K562 (cell line): Measurements from ENCODE around the gene FBLN2. TPM values are rescaled to one million over a fixed set of nuclear protein-coding genes. Genes with fewer than 3 reads are reported as not detected.

ENCODE experiments used
- ATAC-seq: fragments of 200-7000 bp; cut with Tn5 transposase; 3 replicates; pipeline ENCODE4 v1.9.1; 2020; ENCODE audit warnings: moderate library complexity
- BruUV-seq: library from RNA; stranded (reverse); fragments of 400-500 nt; replicated peaks from 2 replicates; lab custom pipeline; 2021; lab: Mats Ljungman, UMichigan
- CTCF ChIA-PET: fragments of 300-600 bp; formaldehyde crosslinking; extraction: SDS; loops from one replicate; lab custom pipeline; 2021; ENCODE audit warnings: low intra/inter-chr PET ratio; lab: Yijun Ruan, JAX
- POLR2A ChIA-PET: fragments of 300-600, 350-650 bp; sonication (Branson Sonifier 250); formaldehyde crosslinking; extraction: SDS; loops from one replicate; lab custom pipeline; 2021; ENCODE audit warnings: antibody characterized with exemption, inconsistent platforms; lab: Yijun Ruan, JAX
- DNase-seq, 4 experiments: peaks; one replicate each; pipeline versions ENCODE4 v3.0.0 to v3.0.0-alpha.2; 2011 to 2018; ENCODE audit warnings: low spot score in 3 of 4, mixed read lengths in 3 of 4; ENCODE audit errors: extremely low read depth in 1 of 4
- FAIRE-seq: peaks from 2 replicates; lab custom pipeline; 2011; peaks lifted over from hg19 to GRCh38; lab: Jason Lieb, UNC
- H2AFZ ChIP-seq: 2 replicates; pipeline ENCODE4 v1.6.0; 2011; ENCODE audit warnings: low read depth, low read length, control low read depth, inconsistent platforms
- H3K27ac ChIP-seq: fragments of 200-600 bp; 3 replicates; pipeline ENCODE4 v1.8.0; 2011; ENCODE audit warnings: low read depth, mild to moderate bottlenecking, control low read depth, inconsistent platforms, low read length, moderate library complexity, mixed read lengths; ENCODE audit errors: extremely low read depth
- H3K27me3 ChIP-seq, 2 experiments: fragments of 300-600 bp in 1 of 2; 2 replicates in 1 of 2; 3 replicates in 1 of 2; pipeline versions ENCODE4 v1.6.0 to v1.8.0; 2011; ENCODE audit warnings: inconsistent platforms in 2 of 2, low read length in 2 of 2, mild to moderate bottlenecking in 1 of 2, mixed read lengths in 1 of 2, moderate library complexity in 1 of 2; ENCODE audit not compliant: control insufficient read depth in 2 of 2, insufficient read depth in 2 of 2
- H3K36me3 ChIP-seq: fragments of 300-600 bp; 3 replicates; pipeline ENCODE4 v1.8.0; 2011; ENCODE audit warnings: mild to moderate bottlenecking, low read length, inconsistent platforms; ENCODE audit not compliant: control insufficient read depth, insufficient read depth
- H3K4me1 ChIP-seq, 2 experiments: fragments of 200-600 bp in 1 of 2; replicated peaks in 1 of 2; 2 replicates in 1 of 2; 3 replicates in 1 of 2; pipeline versions ENCODE4 v1.5.1 to v1.8.0; 2011; ENCODE audit warnings: inconsistent platforms in 2 of 2, low read length in 2 of 2, mild to moderate bottlenecking in 1 of 2, mixed read lengths in 1 of 2, moderate library complexity in 1 of 2; ENCODE audit not compliant: control insufficient read depth in 2 of 2, insufficient read depth in 2 of 2
- H3K4me2 ChIP-seq: 2 replicates; pipeline ENCODE4 v1.6.1; 2011; ENCODE audit warnings: low read length, control low read depth, inconsistent platforms, mixed read lengths; ENCODE audit not compliant: insufficient read depth
- H3K4me3 ChIP-seq: fragments of 200-600 bp; sonication (generic), shearing (Covaris generic); 2 replicates; pipeline ENCODE4 v1.5.1; 2016; ENCODE audit warnings: control low read depth, inconsistent platforms
- H3K79me2 ChIP-seq: fragments of 200-600 bp; 3 replicates; pipeline ENCODE4 v1.8.0; 2011; ENCODE audit warnings: low read length, inconsistent platforms; ENCODE audit not compliant: control insufficient read depth, insufficient read depth
- H3K9ac ChIP-seq, 2 experiments: 2 replicates each; pipeline versions ENCODE4 v1.6.0 to v1.6.1; 2011; ENCODE audit warnings: low read depth in 2 of 2, low read length in 2 of 2, control low read depth in 1 of 2, inconsistent platforms in 1 of 2, mild to moderate bottlenecking in 1 of 2, mixed read lengths in 1 of 2; ENCODE audit not compliant: insufficient read depth in 1 of 2
- H3K9me1 ChIP-seq: one replicate; pipeline ENCODE4 v1.6.0; 2011; ENCODE audit warnings: inconsistent platforms, mild to moderate bottlenecking, low read length, moderate library complexity; ENCODE audit not compliant: control insufficient read depth, insufficient read depth
- H3K9me3 ChIP-seq: replicated peaks from 2 replicates; pipeline ENCODE4 v1.5.1; 2011; ENCODE audit warnings: low read depth, low read length, inconsistent platforms; ENCODE audit not compliant: control insufficient read depth, insufficient read depth
- H4K20me1 ChIP-seq: replicated peaks from 2 replicates; pipeline ENCODE4 v1.6.1; 2011; ENCODE audit warnings: low read length, inconsistent platforms, mixed read lengths; ENCODE audit not compliant: control insufficient read depth, insufficient read depth
- ATF1 ChIP-seq, 2 experiments: fragments of 450-650 bp in 1 of 2; IDR thresholded peaks; 2 replicates each; pipeline ENCODE4 v1.6.1; 2016; ENCODE audit warnings: missing compliant biosample characterization in 1 of 2, missing genetic modification characterization in 1 of 2
- CHD1 ChIP-seq: fragments of 200-600 bp; sonication (generic); IDR thresholded peaks from one replicate; pipeline ENCODE4 v1.6.1; 2012; ENCODE audit warnings: mild to moderate bottlenecking, moderate library complexity, low read length, inconsistent platforms
- CREM ChIP-seq: IDR thresholded peaks from 2 replicates; pipeline ENCODE4 v1.6.1; 2014; ENCODE audit warnings: antibody characterized with exemption, low read depth
- GABPA ChIP-seq: fragments of 200-800 bp; sonication (Bioruptor generic); conservative IDR thresholded peaks from 2 replicates; pipeline ENCODE4 v1.6.1; 2016; ENCODE audit warnings: low read depth, missing genetic modification characterization, missing compliant biosample characterization
- MECOM ChIP-seq: fragments of 250-450 bp; sonication (Bioruptor Pico); IDR thresholded peaks from 2 replicates; pipeline ENCODE4 v1.8.0; 2022; ENCODE audit warnings: inconsistent platforms
- NRF1 ChIP-seq, 2 experiments: fragments of 450-650 bp; IDR thresholded peaks in 1 of 2; conservative IDR thresholded peaks in 1 of 2; 2 replicates each; pipeline ENCODE4 v1.6.1; 2014; ENCODE audit warnings: mild to moderate bottlenecking in 2 of 2
- TOE1 ChIP-seq, 2 experiments: fragments of 450-650 bp in 1 of 2; sonication (generic) in 1 of 2; formaldehyde crosslinking in 1 of 2; IDR thresholded peaks; 2 replicates each; pipeline versions ENCODE4 v1.7.1 to v1.8.0; 2016 to 2022; ENCODE audit warnings: borderline replicate concordance in 2 of 2, mild to moderate bottlenecking in 2 of 2, antibody characterized with exemption in 1 of 2, inconsistent platforms in 1 of 2, low read depth in 1 of 2, missing genetic modification reagents in 1 of 2, moderate library complexity in 1 of 2
- ZBTB8A ChIP-seq: fragments of 450-650 bp; IDR thresholded peaks from 2 replicates; pipeline ENCODE4 v1.6.1; 2018; ENCODE audit warnings: mild to moderate bottlenecking, moderate library complexity; ENCODE audit not compliant: partially characterized antibody
- WGBS: fragments of 100-300 bp; shearing (Covaris generic); methylation state at CpG from one replicate; pipeline ENCODE4 v1.1.6; 2016; ENCODE audit warnings: low coverage, mixed read lengths; ENCODE audit not compliant: insufficient coverage; ENCODE audit errors: missing lambda C conversion rate; 5-methylcytosine and 5-hydroxymethylcytosine counted together
- in situ Hi-C: fragments of 300-500 bp; cut with MboI; formaldehyde crosslinking; loops from 4 replicates; pipeline ENCODE4 v1.15.0; 2018; ENCODE audit warnings: inconsistent platforms, mixed read lengths
- intact Hi-C: fragments of 100-400 bp; cut with micrococcal nuclease; formaldehyde crosslinking; loops from 2 replicates; pipeline ENCODE4 v1.14.2; 2022
- polyA plus RNA-seq, 8 experiments: library from polyadenylated mRNA; depleted of rRNA in 4 of 8; stranded (reverse) in 5 of 8; unstranded in 3 of 8; fragments of >200 nt; fragmentation: Nextera tagmentation in 2 of 8; fragmentation: Illumina TruSeq in 1 of 8; extraction: Ambion mirVana in 2 of 8; extraction: Trizol in 1 of 8; gene quantifications; 2 replicates each; pipeline versions ENCODE4 v1.2.1 to v1.2.3, GENCODE V29; 2011 to 2014; ENCODE audit warnings: inconsistent platforms in 1 of 8, missing spikeins in 1 of 8
- total RNA-seq, 7 experiments: library from RNA; depleted of rRNA in 6 of 7; stranded (reverse); fragments of >200 nt in 6 of 7; fragmentation: Illumina TruSeq in 2 of 7; extraction: Trizol in 2 of 7; gene quantifications; 2 replicates each; pipeline versions ENCODE4 v1.2.1 to v1.2.3, GENCODE V29; 2011 to 2021; ENCODE audit warnings: low replicate concordance in 1 of 7
- TF ChIP-seq, protein P1 (sequence below): sonication (generic); formaldehyde crosslinking; IDR thresholded peaks from 2 replicates; pipeline ENCODE4 v1.8.1; 2022; ENCODE audit warnings: missing genetic modification reagents
- TF ChIP-seq, protein P2 (sequence below), 2 experiments: IDR thresholded peaks; 2 replicates each; pipeline ENCODE4 v1.6.1; 2012; ENCODE audit warnings: improper control_type of control experiment in 2 of 2, low read depth in 2 of 2, low read length in 2 of 2, borderline replicate concordance in 1 of 2

FBLN2 gene
- total and polyA plus RNA-seq, 9 of the 15 experiments (the other 6 are each of a cell fraction or from before 2014, with no cell fraction given): 0.03 to 0.10 (median 0.04) TPM; not detected in 6

DNA sequence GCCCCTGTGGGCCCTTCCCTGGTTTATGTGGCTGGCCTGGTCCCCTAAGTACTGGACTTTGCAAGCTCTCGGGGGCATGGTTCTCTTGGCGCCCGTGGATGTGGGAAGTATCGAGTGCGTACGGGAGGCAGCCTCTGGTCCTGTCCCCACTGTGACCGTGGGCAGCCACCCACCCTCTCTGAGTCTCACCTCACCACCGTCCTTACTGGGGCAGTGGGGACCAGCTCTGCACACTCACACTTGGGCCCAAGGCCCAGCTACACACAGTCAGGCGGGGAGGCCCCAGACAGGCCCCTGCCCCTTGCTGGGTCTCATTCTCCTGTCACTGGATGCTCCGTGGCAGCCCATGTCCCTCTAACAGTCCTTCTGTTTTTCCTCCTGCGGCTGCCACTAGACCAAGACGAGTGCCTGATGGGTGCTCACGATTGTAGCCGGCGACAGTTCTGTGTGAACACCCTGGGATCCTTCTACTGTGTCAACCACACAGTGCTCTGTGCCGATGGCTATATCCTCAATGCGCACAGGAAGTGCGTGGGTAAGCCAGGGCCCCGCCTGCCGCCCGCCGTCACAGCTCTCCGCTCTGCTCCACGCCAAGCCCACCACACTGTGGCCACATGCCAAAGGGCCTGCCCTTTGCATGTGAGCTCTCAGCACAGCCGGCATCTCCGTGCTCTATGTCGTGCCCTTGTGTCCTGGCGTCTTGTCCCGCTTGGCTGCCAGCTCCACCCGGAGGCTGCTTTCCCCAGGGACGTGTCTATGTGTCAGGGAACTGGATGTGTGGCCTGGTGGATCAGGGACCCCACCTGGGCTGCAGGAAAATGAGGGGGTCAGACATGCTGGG, 72.7 kb downstream of the FBLN2 start:
- intact Hi-C loops (no loop called here), in situ Hi-C loops (no loop called here)

More for the DNA sequence above, 72.7 kb downstream of the FBLN2 start:
- H3K27ac ChIP-seq: no peak overlapping the region
- H3K4me1 ChIP-seq: peaks cover 0 to 12% of the 10 kb centered on the region in 2 experiments; a peak in 1 of 5 replicates
- no peaks in the 10 kb centered on the region for H3K36me3 ChIP-seq
- H3K4me3 ChIP-seq: no peak overlapping the region
- no peaks in the 10 kb centered on the region; the same call in 1 of the 2 replicates for H3K9me3 ChIP-seq
- peaks cover 15% of the 10 kb centered on the region for H4K20me1 ChIP-seq
- no peaks in the 10 kb centered on the region for H3K79me2 ChIP-seq
- 8% methylated on average over 31 of the region's 31 CpGs for WGBS
- FAIRE-seq (no peak), DNase-seq (no peak), ATAC-seq (no peak)
- H3K9me1 ChIP-seq: peaks cover 7% of the 10 kb centered on the region
- H3K27me3 ChIP-seq: peaks cover 38 to 69% of the 10 kb centered on the region in 2 experiments
- no TSS peak for BruUV-seq
- ChIA-PET CTCF (no interaction called here), POLR2A (interaction anchor here (0.5 to 1.5 kb wide), 5 partner anchors 11 to 312 kb away, joined by 3 to 6 read pairs (median 3); no protein-coding TSS in a partner anchor)
- H3K4me2 ChIP-seq: no peak overlapping the region
- H2AFZ ChIP-seq: no peak overlapping the region
- TF ChIP-seq MECOM (CRISPR knock-in tag): no peak
- no peak for TF ChIP-seq ATF1 (CRISPR knock-in tag; IDR thresholded peaks at IDR 0.05)
- TF ChIP-seq ATF1 (tag; IDR thresholded peaks at IDR 0.05): no peak
- TF ChIP-seq, protein P1, sequence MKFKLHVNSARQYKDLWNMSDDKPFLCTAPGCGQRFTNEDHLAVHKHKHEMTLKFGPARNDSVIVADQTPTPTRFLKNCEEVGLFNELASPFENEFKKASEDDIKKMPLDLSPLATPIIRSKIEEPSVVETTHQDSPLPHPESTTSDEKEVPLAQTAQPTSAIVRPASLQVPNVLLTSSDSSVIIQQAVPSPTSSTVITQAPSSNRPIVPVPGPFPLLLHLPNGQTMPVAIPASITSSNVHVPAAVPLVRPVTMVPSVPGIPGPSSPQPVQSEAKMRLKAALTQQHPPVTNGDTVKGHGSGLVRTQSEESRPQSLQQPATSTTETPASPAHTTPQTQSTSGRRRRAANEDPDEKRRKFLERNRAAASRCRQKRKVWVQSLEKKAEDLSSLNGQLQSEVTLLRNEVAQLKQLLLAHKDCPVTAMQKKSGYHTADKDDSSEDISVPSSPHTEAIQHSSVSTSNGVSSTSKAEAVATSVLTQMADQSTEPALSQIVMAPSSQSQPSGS (CRISPR knock-in tag): no peak
- TF ChIP-seq ZBTB8A: no peak
- peak; percentile 23 to 30; a peak in 2 of 4 replicates for TF ChIP-seq NRF1 (conservative IDR thresholded peaks at IDR 0.05 in 1 of 2, IDR thresholded peaks at IDR 0.05 in 1 of 2)
- TF ChIP-seq GABPA (tag): 0 out of 2 replicates have a peak, but pooled peaks have one; percentile 19
- no peak for TF ChIP-seq TOE1 (IDR thresholded peaks at IDR 0.05; ENCODE audit: borderline replicate concordance)
- TF ChIP-seq TOE1 (CRISPR knock-in tag; IDR thresholded peaks at IDR 0.05; ENCODE audit: borderline replicate concordance, low read depth): no peak
- 0 out of 2 replicates have a peak, but pooled peaks have one; percentile 11 for TF ChIP-seq CREM
- no peak for TF ChIP-seq CHD1
- TF ChIP-seq, protein P2, sequence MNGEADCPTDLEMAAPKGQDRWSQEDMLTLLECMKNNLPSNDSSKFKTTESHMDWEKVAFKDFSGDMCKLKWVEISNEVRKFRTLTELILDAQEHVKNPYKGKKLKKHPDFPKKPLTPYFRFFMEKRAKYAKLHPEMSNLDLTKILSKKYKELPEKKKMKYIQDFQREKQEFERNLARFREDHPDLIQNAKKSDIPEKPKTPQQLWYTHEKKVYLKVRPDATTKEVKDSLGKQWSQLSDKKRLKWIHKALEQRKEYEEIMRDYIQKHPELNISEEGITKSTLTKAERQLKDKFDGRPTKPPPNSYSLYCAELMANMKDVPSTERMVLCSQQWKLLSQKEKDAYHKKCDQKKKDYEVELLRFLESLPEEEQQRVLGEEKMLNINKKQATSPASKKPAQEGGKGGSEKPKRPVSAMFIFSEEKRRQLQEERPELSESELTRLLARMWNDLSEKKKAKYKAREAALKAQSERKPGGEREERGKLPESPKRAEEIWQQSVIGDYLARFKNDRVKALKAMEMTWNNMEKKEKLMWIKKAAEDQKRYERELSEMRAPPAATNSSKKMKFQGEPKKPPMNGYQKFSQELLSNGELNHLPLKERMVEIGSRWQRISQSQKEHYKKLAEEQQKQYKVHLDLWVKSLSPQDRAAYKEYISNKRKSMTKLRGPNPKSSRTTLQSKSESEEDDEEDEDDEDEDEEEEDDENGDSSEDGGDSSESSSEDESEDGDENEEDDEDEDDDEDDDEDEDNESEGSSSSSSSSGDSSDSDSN (IDR thresholded peaks at IDR 0.05; ENCODE audit: borderline replicate concordance in 1 of 2, low read depth in 2 of 2, low read length in 2 of 2): no peak
- H3K9ac ChIP-seq: peak overlapping the region in 1 of 2 experiments; percentile 13; a peak in 1 of 4 replicates
